Measurements from ENCODE around the gene TSPAN11.

The TSPAN11 gene

DNA sequence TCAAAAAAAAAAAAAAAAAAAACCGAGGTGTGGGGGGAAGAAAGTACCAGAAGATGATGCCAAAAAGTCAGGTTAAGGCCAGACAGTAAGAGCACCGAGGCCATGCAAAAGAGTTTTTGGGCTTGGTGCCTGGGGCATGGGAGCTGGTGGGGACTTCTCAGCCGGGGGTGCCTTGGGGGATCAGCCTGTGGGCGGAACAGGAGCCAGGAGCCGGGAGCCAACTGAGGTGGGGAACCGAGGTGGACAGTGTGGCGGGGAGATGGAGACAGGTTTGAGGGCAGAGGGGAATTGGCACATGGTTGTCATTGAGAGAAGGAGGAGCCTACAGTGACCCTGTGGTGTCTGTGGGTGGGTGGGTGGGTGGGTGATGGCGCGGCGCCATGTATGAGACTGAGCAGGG is 33.2 kb downstream of the TSPAN11 start:
- DNase-seq (ENCODE audit: low read depth in 2 of 2) = no peak

GRCh38 chr12:30961030-30961429 is 34.5 kb downstream of the TSPAN11 start:
- DNase-seq (ENCODE audit: low read depth in 2 of 2) = no peak

- no peak for DNase-seq (ENCODE audit: low read depth in 2 of 2)
Observed at GRCh38 chr12:30962047-30962446, 35.5 kb downstream of the TSPAN11 start.

DNA sequence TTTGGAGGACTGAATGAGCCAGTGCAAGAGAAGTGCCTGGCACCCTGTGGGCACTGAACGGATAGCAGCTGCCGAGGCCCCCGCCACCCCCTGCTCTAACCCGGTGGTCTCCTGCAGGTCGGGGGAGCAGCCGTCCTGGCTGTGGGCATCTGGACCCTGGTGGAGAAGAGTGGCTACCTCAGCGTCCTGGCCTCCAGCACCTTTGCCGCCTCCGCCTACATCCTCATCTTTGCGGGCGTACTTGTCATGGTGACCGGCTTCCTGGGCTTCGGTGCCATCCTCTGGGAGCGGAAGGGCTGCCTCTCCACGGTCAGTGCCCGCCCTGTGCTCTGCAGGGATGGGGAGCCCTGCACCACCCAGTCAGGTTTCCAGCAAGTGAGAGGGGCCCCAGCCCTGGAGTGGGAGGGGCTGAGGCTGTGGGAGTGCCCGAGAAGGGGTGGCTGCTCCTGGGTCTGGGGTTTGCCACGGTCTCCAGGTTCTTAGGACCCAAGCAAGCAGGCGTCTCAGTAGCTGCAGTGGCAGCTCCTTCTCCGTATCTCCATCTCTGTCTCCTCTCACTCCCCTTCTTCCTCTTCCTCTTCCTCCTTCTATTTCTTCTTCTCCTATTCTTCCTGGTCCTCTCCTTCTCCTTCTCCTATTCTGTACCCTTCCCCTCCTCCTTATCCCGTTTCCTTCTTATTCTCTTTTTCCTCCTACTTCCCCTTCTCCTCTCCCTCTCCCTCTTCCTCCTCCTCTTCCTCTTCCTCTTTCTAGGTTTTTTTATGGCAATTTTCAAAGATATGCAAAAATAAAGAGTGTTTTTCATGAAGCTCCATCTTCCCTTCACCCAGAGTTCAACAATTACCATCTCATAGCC is 37.4 kb downstream of the TSPAN11 start:
- no peak for DNase-seq (ENCODE audit: low read depth in 2 of 2)

DNA sequence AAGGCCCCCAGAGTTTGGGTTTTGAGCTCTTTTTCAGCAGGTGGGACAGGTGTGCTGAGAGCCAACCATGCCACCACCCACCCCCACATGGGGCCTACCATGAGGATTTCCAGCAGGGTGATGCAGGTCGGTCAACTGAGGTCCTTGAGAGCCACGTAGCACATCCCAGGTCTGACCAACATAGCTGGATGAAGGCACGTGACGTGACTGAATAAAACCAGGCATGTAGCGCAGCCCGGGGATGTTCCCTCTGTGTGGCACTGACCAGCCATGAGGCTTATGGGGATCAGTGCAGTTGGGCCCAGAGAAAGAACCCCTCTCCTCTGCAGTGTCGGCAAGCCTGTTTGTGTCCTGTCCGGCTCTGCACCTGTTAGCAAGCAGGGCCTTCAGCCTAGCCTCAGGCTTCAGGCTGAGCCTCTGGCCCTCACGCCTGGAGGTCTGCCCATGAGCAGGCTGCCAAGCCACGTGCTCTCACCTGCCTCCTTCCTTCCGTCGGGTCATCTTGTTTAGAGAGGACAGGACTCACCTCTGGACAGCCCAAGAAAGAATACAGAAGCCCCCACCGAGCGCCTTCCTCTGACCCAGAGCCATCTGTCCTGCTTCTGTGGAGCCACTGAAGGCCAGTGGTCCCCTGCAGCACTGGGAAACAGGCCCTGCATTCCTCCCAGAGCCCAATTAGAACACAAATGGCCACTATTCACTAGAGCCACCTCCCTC is 38.5 kb downstream of the TSPAN11 start:
- DNase-seq (ENCODE audit: low read depth in 2 of 2) = no peak

DNA sequence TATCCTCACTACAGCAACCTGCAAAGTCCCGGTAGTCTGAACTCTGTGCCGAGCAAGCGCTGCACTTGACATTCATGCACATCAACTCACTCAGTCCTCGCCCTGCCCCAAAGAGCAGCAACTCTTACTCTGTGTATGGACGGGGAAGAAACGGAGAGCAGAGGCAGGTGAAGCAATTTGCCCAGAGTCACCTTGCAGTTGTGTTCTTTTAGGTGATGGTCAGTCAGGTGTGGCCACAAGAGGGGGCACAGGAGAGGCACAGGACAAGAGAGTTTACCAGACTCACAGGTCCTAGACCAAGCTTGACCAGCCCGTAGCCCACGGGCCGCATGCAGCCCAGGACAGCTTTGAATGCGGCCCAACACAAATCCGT is 39.1 kb downstream of the TSPAN11 start:
- DNase-seq (ENCODE audit: low read depth in 2 of 2) = no peak

- DNase-seq (ENCODE audit: low read depth in 2 of 2) = no peak
Observed at GRCh38 chr12:30967026-30967425, 40.5 kb downstream of the TSPAN11 start.

DNA sequence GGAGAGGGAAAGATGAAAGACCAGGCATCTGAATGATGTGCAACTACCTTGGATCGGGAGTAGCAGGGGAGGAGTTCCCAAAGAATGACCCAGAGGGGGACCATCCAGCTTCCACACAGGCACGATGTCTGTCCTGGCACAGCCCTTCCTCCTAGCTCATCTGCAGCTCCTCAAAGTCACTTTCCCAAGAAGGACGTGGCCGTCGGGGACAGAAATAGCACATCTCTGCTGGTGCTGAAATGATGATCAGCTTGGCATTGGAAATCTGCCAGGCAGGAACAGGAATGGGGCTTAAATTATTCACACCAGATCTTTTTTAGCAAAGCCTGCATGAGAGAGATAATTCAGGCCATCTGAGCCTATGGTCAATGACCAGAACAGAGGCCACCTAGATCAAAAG is 41.7 kb downstream of the TSPAN11 start:
- no peak for DNase-seq (ENCODE audit: low read depth in 2 of 2)

DNA sequence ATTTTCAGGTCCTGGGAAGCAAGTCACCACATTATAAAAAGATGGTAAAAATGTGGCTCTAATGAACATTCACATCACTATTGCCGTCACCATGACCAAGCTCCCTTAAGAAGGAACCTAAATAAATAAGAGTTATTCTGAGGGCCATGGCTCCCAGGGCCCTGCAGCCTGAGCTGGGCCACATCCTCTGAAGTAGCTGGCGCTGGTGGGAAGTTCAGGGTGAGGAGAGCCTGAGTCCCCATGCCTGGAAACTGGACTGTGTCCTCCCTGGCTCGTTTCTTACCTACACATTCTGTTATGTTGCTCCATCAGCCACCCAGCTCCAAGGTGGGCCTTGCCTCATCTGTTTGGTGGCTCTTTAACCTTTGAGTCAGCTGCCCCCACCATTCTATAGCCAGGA is 42.5 kb downstream of the TSPAN11 start:
- DNase-seq (ENCODE audit: low read depth in 2 of 2) = no peak

DNA sequence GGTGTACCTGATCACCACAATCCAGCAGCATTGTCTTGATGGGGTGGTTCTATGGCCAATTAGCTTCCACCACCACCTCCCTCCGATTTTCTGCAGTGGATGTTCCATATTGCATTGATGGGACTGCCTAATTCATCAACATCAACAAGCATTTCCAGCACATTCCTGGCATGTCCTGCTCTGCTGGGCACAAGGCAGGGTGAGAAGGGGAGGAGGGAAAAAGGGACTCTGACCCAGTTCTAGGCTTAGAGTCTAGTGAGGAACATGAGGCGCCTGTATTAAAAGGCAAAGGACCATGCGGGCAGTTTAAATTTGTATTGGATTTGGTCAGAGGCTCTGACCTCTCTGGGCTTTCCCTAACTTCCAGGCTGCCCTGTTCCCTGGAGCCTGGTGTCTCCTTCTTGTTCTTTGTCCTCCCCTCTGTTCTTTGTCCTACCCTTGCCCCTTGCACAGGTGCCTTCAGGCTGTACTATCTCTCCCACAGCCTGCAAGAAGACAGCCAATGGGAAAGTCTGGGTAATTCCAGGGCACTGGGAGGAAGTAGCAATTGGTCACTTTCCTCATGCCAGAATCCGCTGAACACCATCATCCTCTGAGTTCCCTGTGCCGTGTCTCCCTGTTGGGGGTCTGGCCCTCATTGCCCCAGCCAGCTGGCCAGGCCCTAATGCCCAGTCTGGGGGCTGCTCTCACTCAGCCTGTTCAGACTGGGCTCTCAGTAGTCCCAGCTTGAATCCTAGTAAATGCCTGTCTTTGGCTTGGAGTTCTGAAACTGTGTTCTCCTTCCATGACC is 43.3 kb downstream of the TSPAN11 start:
- no peak for DNase-seq (ENCODE audit: low read depth in 2 of 2)

DNA sequence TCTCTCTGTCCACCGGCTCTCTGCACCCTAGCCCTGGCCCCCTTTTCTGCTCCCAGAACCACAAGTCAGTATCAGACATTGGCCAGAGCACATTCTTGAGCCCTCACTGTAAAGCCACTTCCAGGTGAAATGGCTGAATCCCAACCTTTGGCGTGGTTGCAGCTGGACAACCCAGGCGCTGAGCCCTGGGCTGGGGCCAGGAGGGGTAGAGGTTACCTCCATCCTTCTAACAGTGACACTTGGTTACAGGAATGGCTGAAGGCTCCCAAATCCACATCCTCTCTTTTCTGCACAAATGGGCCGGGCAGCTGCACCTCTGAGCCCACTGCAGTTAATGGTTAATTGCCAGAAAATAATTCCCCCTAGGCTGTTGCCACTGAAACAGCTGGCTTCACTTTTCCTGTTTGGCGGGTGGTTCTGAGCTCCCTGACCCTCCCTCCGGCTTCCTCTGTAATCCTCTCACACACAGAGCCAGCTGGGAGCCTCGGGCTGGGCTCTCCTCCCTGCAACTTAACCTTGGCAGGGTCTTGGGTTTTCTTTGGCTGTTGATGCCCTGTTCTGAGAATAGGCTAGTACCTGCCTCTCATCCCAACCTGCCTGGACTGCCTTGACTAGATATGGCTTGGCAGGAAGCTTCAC is 44.1 kb downstream of the TSPAN11 start:
- no peak for DNase-seq (ENCODE audit: low read depth in 2 of 2)

DNA sequence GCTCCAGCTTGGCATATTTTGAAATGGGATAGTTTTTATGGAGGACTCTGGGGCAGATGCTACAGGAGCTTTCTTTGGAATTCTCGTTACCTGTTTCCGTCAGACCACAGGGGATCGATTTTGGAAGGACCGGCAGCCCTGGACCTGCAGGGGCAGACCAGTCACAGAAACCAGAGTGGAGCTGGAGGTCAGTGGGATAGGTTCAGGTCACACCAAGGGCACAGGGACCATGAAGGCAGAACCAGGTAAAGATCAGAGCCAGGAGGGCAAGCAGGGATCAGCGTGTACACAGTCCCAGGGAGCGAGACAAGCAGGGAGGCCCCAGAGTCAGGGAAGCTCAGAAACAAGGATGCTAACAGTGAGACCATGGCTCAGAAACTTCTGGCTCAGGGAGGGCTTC is 45.5 kb downstream of the TSPAN11 start:
- no peak for DNase-seq (ENCODE audit: low read depth in 2 of 2)

DNA sequence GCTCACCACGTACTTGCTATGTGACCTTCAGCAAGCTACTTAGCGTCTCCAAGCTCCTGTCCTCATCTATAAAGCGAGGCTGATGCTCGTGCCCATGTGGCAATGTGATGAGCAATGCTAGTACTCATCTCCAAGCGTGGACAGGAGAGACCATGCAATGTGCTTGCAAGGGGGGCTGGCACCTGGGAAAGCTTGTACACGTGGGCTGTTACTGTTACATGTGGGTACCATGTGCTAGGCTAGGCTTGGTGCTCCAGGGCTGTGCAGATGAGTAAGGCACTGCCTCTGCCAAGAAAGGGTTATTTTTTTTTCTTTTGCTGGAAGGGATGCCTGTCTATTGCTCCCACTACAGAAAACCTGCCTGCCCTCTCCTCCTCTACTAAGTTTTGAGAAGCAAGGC is 46.6 kb downstream of the TSPAN11 start:
- no peak for DNase-seq (ENCODE audit: low read depth in 2 of 2)

DNA sequence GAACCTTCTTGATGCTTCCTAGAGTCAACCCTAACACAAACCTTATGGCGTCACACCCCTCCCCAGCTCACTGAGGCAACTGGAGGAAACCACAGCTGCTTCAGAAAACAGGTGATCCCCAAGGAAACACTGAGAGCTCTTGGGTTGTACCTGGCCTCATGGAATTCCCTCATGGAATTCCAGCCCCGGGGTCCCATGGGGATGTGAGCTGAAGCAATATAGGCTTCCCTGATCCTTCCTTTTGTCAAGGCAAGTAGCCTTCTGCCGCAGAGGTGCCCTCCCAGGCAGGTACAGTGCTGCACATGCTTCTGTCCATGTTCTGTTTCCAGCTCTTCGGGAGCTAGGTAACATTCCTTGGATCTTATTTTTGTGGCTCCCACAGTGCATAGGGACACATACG is 47.3 kb downstream of the TSPAN11 start:
- DNase-seq (ENCODE audit: low read depth in 2 of 2) = no peak

GRCh38 chr12:30974746-30975500 is 48.4 kb downstream of the TSPAN11 start:
- no peak for DNase-seq (ENCODE audit: low read depth in 2 of 2)

DNA sequence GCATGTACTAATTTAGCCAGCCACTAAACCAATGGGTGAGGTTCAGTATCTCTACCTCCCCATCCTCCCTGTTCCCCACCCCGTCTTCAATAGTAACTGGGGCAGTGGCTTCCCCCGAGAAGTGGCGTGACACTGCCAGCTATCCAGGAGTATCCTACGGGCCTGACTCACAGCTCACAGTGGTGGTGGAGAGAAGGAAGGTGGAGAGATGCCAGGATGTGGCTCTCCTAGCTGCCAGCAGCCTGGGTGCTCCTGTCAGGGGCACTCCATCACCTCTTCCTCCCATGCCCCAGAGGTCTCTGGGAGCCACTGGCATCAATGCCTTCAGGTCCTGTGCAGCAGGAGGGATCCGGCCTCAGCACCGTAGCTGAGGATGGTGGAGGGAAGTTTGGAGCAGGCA is 49.0 kb downstream of the TSPAN11 start:
- DNase-seq (ENCODE audit: low read depth in 2 of 2) = no peak

GRCh38 chr12:30976206-30976605 is 49.7 kb downstream of the TSPAN11 start:
- no peak for DNase-seq (ENCODE audit: low read depth in 2 of 2)

GRCh38 chr12:30977124-30977523 is 50.6 kb downstream of the TSPAN11 start:
- DNase-seq (ENCODE audit: low read depth in 2 of 2) = no peak

GRCh38 chr12:30977537-30978349 is 51.2 kb downstream of the TSPAN11 start:
- DNase-seq (ENCODE audit: low read depth in 2 of 2) = no peak

DNA sequence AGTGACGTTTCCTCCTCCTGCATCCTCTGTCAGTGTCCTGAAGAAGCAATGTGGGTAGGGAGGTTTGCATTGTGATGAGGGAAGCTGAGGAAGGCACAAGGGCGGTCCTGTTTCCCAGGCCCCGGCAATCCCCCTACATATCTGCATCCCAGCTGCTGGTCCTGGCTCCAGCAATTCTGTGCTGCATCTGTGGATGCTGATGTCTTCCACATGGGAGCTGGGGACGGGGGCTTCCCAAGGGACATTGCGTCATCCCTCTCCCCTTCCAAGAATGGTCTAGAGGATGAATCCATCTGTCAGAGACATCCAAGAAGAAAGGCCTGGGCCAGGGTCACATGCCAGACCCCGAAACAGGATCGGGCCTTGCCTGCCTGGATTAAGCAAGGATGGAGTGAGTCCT is 52.1 kb downstream of the TSPAN11 start:
- no peak for DNase-seq (ENCODE audit: low read depth in 2 of 2)

Data from stimulated activated CD8-positive, alpha-beta memory T cell treated with anti-CD3 and anti-CD28 coated beads, Interleukin-2, amount 100 ng/mL, for 48 hours (primary cell).